Adrenal gland (tissue), 12 donors: Measurements from ENCODE around the gene SMIM28. TPM values are rescaled to one million over a fixed set of nuclear protein-coding genes. Genes with fewer than 3 reads are reported as not detected.

Source experiments
- DNase-seq, 7 donors: peaks; one replicate each; pipeline ENCODE4 v3.0.0-alpha.2; 2019 to 2020
- H3K27ac ChIP-seq, 5 donors: fragments of 200-600 bp; sonication (generic) in 4 of 5; 1 replicate in 3 of 5; 2 replicates in 2 of 5; pipeline versions ENCODE4 v1.5.1 to v1.8.0; 2016 to 2020; ENCODE audit warnings: mild to moderate bottlenecking in 1 of 5
- H3K27me3 ChIP-seq: fragments of 200-600 bp; 2 replicates; pipeline ENCODE4 v1.8.0; 2021
- H3K36me3 ChIP-seq, 2 donors: fragments of 200-600 bp; replicated peaks in 1 of 2; 1 replicate in 1 of 2; 2 replicates in 1 of 2; pipeline versions ENCODE4 v1.5.1 to v1.8.0; 2018 to 2022
- H3K4me1 ChIP-seq, 2 donors: fragments of 200-600 bp; replicated peaks in 1 of 2; 1 replicate in 1 of 2; 2 replicates in 1 of 2; pipeline versions ENCODE4 v1.5.1 to v1.8.0; 2018 to 2021
- H3K4me3 ChIP-seq, 4 donors: fragments of 200-600 bp; sonication (generic) in 3 of 4; one replicate each; pipeline ENCODE4 v1.5.1; 2016 to 2018
- H3K9me3 ChIP-seq, 3 donors: fragments of 200-600 bp; sonication (generic) in 1 of 3; replicated peaks in 1 of 3; 1 replicate in 2 of 3; 2 replicates in 1 of 3; pipeline versions ENCODE4 v1.5.1 to v1.8.0; 2016 to 2021
- CTCF ChIP-seq, 6 experiments: fragments of 450-650 bp in 4 of 6; fragments of 200-600 bp in 2 of 6; sonication (generic) in 1 of 6; IDR thresholded peaks; 1 replicate in 5 of 6; 2 replicates in 1 of 6; pipeline versions ENCODE4 v1.5.1 to v1.8.0; 2016 to 2021; ENCODE audit warnings: antibody characterized with exemption in 6 of 6, mild to moderate bottlenecking in 2 of 6, moderate library complexity in 1 of 6
- POLR2A ChIP-seq, 2 donors: fragments of 450-650 bp; IDR thresholded peaks; one replicate each; pipeline ENCODE4 v1.6.1; 2017; ENCODE audit warnings: antibody characterized with exemption in 2 of 2, mild to moderate bottlenecking in 2 of 2, moderate library complexity in 1 of 2
- WGBS, 4 donors: extraction: QIAGEN DNeasy Blood & Tissue Kit in 2 of 4; methylation state at CpG; one replicate each; pipeline versions ENCODE4 v1.1.5 to v1.1.7; 2013 to 2017; 5-methylcytosine and 5-hydroxymethylcytosine counted together
- intact Hi-C, 2 donors: fragments of 100-400 bp; cut with DNase I; formaldehyde crosslinking; loops; one replicate each; pipeline versions ENCODE4 v1.14.1 to v1.15.0; 2022 to 2023
- polyA plus RNA-seq, 3 donors: library from polyadenylated mRNA; stranded (reverse); fragments of 200-250 nt in 2 of 3; fragments of 350-450 nt in 1 of 3; fragmentation: Illumina TruSeq in 1 of 3; extraction: RNeasy Lipid Tissue Mini Kit (QIAGEN cat#74804) in 1 of 3; gene quantifications; one replicate each; pipeline ENCODE4 v1.2.3, GENCODE V29; 2013 to 2014
- total RNA-seq, 9 donors: library from RNA; depleted of rRNA in 4 of 9; stranded (reverse); fragments of >200 nt in 4 of 9; fragments of 120-200 nt in 1 of 9; fragmentation: NEBNext Ultra II Directional in 1 of 9; extraction: Animal tissue kit (Norgen Biotek cat#: 25700) in 1 of 9; gene quantifications; one replicate each; pipeline versions ENCODE4 v1.1.0 to v1.2.4, GENCODE V29; 2013 to 2023
- donor health status: healthy with polysubstance abuse.
- donor health status: Bipolar disorder and iron deficiency.
- donor health status: DM: yes; HTN: yes; CAD: no.
- donor health status: DM: no; HTN: no; CAD: no.
- donor health status: DM: no; HTN: no; CAD: no.
- donor health status: DM: yes; HTN: yes; CAD: no.

Gene SMIM28
- total and polyA plus RNA-seq, 12 donors, result not detected

GRCh38 chr6:138387577-138388368 lies 10.1 kb downstream of the SMIM28 start:
- no peaks in the 10 kb centered on the region for H3K9me3 ChIP-seq
- no peaks in the 10 kb centered on the region for H3K36me3 ChIP-seq
- intact Hi-C loops, result no loop called here
- DNase-seq, result no peak
- H3K4me1 ChIP-seq, result no peaks in the 10 kb centered on the region
- no peak overlapping the region for H3K4me3 ChIP-seq
- TF ChIP-seq POLR2A (IDR thresholded peaks at IDR 0.05) (no peak), CTCF (IDR thresholded peaks at IDR 0.05) (no peak)
- 82 to 91% (median 87%) methylated on average over 8 of the region's 8 CpGs for WGBS, 4 donors
- H3K27me3 ChIP-seq, result no peaks in the 10 kb centered on the region
- H3K27ac ChIP-seq, result no peak overlapping the region

- TF ChIP-seq POLR2A (IDR thresholded peaks at IDR 0.05), result no peak
- no peak for TF ChIP-seq CTCF (IDR thresholded peaks at IDR 0.05)
- Histone ChIP-seq H3K27ac (no peak overlapping the region), H3K4me3 (no peak overlapping the region), H3K27me3 (no peaks in the 10 kb centered on the region), H3K36me3 (no peaks in the 10 kb centered on the region), H3K4me1 (no peaks in the 10 kb centered on the region), H3K9me3 (no peaks in the 10 kb centered on the region)
- DNase-seq, result no peak
- intact Hi-C loops, result no loop called here
- WGBS, 4 donors, result 78 to 90% (median 85%) methylated on average over 5 of the region's 5 CpGs
Observed at GRCh38 chr6:138389551-138389950, 11.8 kb downstream of the SMIM28 start.

- no peaks in the 10 kb centered on the region for H3K4me1 ChIP-seq
- no peak overlapping the region for H3K4me3 ChIP-seq
- TF ChIP-seq POLR2A (IDR thresholded peaks at IDR 0.05) (no peak), CTCF (IDR thresholded peaks at IDR 0.05) (no peak)
- 53 to 79% (median 74%) methylated on average over 5 of the region's 5 CpGs for WGBS, 4 donors
- DNase-seq, result no peak
- no peaks in the 10 kb centered on the region for H3K27me3 ChIP-seq
- H3K9me3 ChIP-seq, result no peaks in the 10 kb centered on the region
- no peaks in the 10 kb centered on the region for H3K36me3 ChIP-seq
- no peak overlapping the region for H3K27ac ChIP-seq
- intact Hi-C loops, result no loop called here
Observed at GRCh38 chr6:138393871-138394783, 16.4 kb downstream of the SMIM28 start.

GRCh38 chr6:138396709-138397108 lies 19.0 kb downstream of the SMIM28 start:
- intact Hi-C loops, result no loop called here
- DNase-seq, result no peak
- WGBS, 4 donors, result 71 to 94% (median 88%) methylated on average over 5 of the region's 5 CpGs
- H3K27ac ChIP-seq, result no peak overlapping the region
- H3K4me3 ChIP-seq, result no peak overlapping the region
- H3K27me3 ChIP-seq, result no peaks in the 10 kb centered on the region
- H3K9me3 ChIP-seq, result no peaks in the 10 kb centered on the region
- TF ChIP-seq POLR2A (IDR thresholded peaks at IDR 0.05) (no peak), CTCF (IDR thresholded peaks at IDR 0.05) (no peak)
- no peaks in the 10 kb centered on the region for H3K4me1 ChIP-seq
- no peaks in the 10 kb centered on the region for H3K36me3 ChIP-seq
